ENCODE results near the gene CCDC116.

The CCDC116 gene

GRCh38 chr22:21629255-21630149 lies 3.1 kb upstream of the CCDC116 start, which contains the start of gene YDJC:
Gene YDJC, minus strand, starts transcription at chr22:21630022. Its CDS starts 8 bp downstream, at chr22:21630014.
- TF ChIP-seq CTCF (IDR thresholded peaks at IDR 0.05): no peak
- DNase-seq (ENCODE audit: low spot score): peak; percentile 90
- Histone ChIP-seq H3K27ac (peak within 1 kb of the TSS; percentile 58 to 88), H3K4me3 (peak within 1 kb of the TSS; percentile 96)

GRCh38 chr22:21631025-21631424 lies 1.5 kb upstream of the CCDC116 start:
- Histone ChIP-seq H3K4me3 (no peak overlapping the region), H3K27ac (no peak overlapping the region)
- no peak for DNase-seq (ENCODE audit: low spot score)
- TF ChIP-seq CTCF (IDR thresholded peaks at IDR 0.05): no peak

- no peak for DNase-seq (ENCODE audit: low spot score)
- TF ChIP-seq CTCF (IDR thresholded peaks at IDR 0.05): no peak
- no peak overlapping the region for H3K4me3 ChIP-seq
- H3K27ac ChIP-seq: no peak overlapping the region
Measured at GRCh38 chr22:21632931-21633330, 371 bp downstream of the CCDC116 start.

- TF ChIP-seq CTCF (IDR thresholded peaks at IDR 0.05): no peak
- Histone ChIP-seq H3K27ac (no peak overlapping the region), H3K4me3 (no peak overlapping the region)
- DNase-seq (ENCODE audit: low spot score): no peak
Measured at GRCh38 chr22:21633481-21633880, 921 bp downstream of the CCDC116 start.

GRCh38 chr22:21634081-21634480 lies 1.5 kb downstream of the CCDC116 start:
- TF ChIP-seq CTCF (IDR thresholded peaks at IDR 0.05): no peak
- H3K27ac ChIP-seq: no peak overlapping the region
- no peak overlapping the region for H3K4me3 ChIP-seq
- DNase-seq (ENCODE audit: low spot score): no peak

- TF ChIP-seq CTCF (IDR thresholded peaks at IDR 0.05): no peak
- DNase-seq (ENCODE audit: low spot score): no peak
Measured at GRCh38 chr22:21634844-21635243, 2.3 kb downstream of the CCDC116 start.

More at GRCh38 chr22:21634844-21635243, 2.3 kb downstream of the CCDC116 start:
- no peak overlapping the region for H3K27ac ChIP-seq
- no peak overlapping the region for H3K4me3 ChIP-seq

Data from coronary artery (tissue), 2 donors.